Mesenchymal stem cell (in vitro differentiated cells and primary cell): ENCODE data around the gene NUP98.

Source experiments
- DNase-seq: peaks from one replicate; pipeline ENCODE4 v3.0.0-alpha.2; 2013
- H2AFZ ChIP-seq: one replicate; pipeline ENCODE4 v1.6.1; 2013; ENCODE audit warnings: low read depth, mild to moderate bottlenecking, control low read depth, inconsistent platforms, low read length, moderate library complexity
- H2AK5ac ChIP-seq: 2 replicates; pipeline ENCODE4 v1.6.1; 2013; ENCODE audit warnings: low read length, moderate library complexity, mild to moderate bottlenecking, inconsistent platforms; ENCODE audit not compliant: severe bottlenecking
- H2BK120ac ChIP-seq: one replicate; pipeline ENCODE4 v1.6.1; 2013; ENCODE audit warnings: low read depth, mild to moderate bottlenecking, inconsistent platforms, low read length, moderate library complexity
- H2BK12ac ChIP-seq, 2 experiments: one replicate each; pipeline ENCODE4 v1.6.1; 2013; ENCODE audit warnings: inconsistent platforms in 2 of 2, low read length in 2 of 2, mild to moderate bottlenecking in 2 of 2, moderate library complexity in 2 of 2, control low read depth in 1 of 2
- H2BK15ac ChIP-seq: one replicate; pipeline ENCODE4 v1.6.1; 2013; ENCODE audit warnings: mild to moderate bottlenecking, low read depth, inconsistent platforms; ENCODE audit not compliant: poor library complexity, severe bottlenecking
- H2BK5ac ChIP-seq: 2 replicates; pipeline ENCODE4 v1.6.1; 2013; ENCODE audit warnings: low read depth, mild to moderate bottlenecking, low read length, control low read depth, inconsistent platforms; ENCODE audit not compliant: poor library complexity, severe bottlenecking
- H3K14ac ChIP-seq, 2 experiments: one replicate each; pipeline ENCODE4 v1.6.1; 2013; ENCODE audit warnings: inconsistent platforms in 2 of 2, low read length in 2 of 2, control low read depth in 1 of 2, mild to moderate bottlenecking in 1 of 2, moderate library complexity in 1 of 2
- H3K18ac ChIP-seq, 2 experiments: one replicate each; pipeline ENCODE4 v1.6.1; 2013; ENCODE audit warnings: inconsistent platforms in 2 of 2, low read length in 2 of 2, control low read depth in 1 of 2, low read depth in 1 of 2, mild to moderate bottlenecking in 1 of 2
- H3K23ac ChIP-seq, 2 experiments: one replicate each; pipeline ENCODE4 v1.6.1; 2013; ENCODE audit warnings: inconsistent platforms in 2 of 2, low read length in 2 of 2, mild to moderate bottlenecking in 2 of 2, moderate library complexity in 2 of 2, control low read depth in 1 of 2
- H3K27ac ChIP-seq: 2 replicates; pipeline ENCODE4 v1.5.1; 2013; ENCODE audit warnings: mild to moderate bottlenecking, moderate library complexity, low read length, control low read depth, inconsistent platforms; ENCODE audit not compliant: poor library complexity, severe bottlenecking
- H3K27me3 ChIP-seq, 2 experiments: 2 replicates each; pipeline versions ENCODE4 v1.6.1 to v1.7.0; 2013; ENCODE audit warnings: low read length in 2 of 2, mild to moderate bottlenecking in 2 of 2, moderate library complexity in 2 of 2, control low read depth in 1 of 2, inconsistent platforms in 1 of 2; ENCODE audit not compliant: control insufficient read depth in 1 of 2, insufficient read depth in 1 of 2
- H3K36me3 ChIP-seq, 2 experiments: 2 replicates each; pipeline versions ENCODE4 v1.6.1 to v1.7.0; 2013; ENCODE audit warnings: low read length in 2 of 2, control low read depth in 1 of 2, inconsistent platforms in 1 of 2, low read depth in 1 of 2, mild to moderate bottlenecking in 1 of 2; ENCODE audit not compliant: insufficient read depth in 2 of 2, control insufficient read depth in 1 of 2
- H3K4ac ChIP-seq, 2 experiments: one replicate each; pipeline ENCODE4 v1.6.1; 2013; ENCODE audit warnings: inconsistent platforms in 2 of 2, low read length in 2 of 2, mild to moderate bottlenecking in 2 of 2, moderate library complexity in 2 of 2, control low read depth in 1 of 2, low read depth in 1 of 2
- H3K4me1 ChIP-seq: 2 replicates; pipeline ENCODE4 v1.6.1; 2013; ENCODE audit warnings: low read depth, low read length, control low read depth; ENCODE audit not compliant: control insufficient read depth, insufficient read depth
- H3K4me2 ChIP-seq: 2 replicates; pipeline ENCODE4 v1.6.1; 2013; ENCODE audit warnings: low read length, mild to moderate bottlenecking, inconsistent platforms; ENCODE audit not compliant: poor library complexity, severe bottlenecking
- H3K4me3 ChIP-seq, 2 experiments: 2 replicates each; pipeline versions ENCODE4 v1.5.1 to v1.7.0; 2013; ENCODE audit warnings: low read length in 2 of 2, mild to moderate bottlenecking in 2 of 2, control low read depth in 1 of 2, low read depth in 1 of 2; ENCODE audit not compliant: insufficient read depth in 1 of 2
- H3K79me1 ChIP-seq: replicated peaks from 2 replicates; pipeline ENCODE4 v1.6.1; 2013; ENCODE audit warnings: mild to moderate bottlenecking, control low read depth, low read length, inconsistent platforms; ENCODE audit not compliant: poor library complexity, severe bottlenecking
- H3K9ac ChIP-seq: 2 replicates; pipeline ENCODE4 v1.7.0; 2013; ENCODE audit warnings: mild to moderate bottlenecking, low read length, moderate library complexity
- H3K9me3 ChIP-seq: 2 replicates; pipeline ENCODE4 v1.7.0; 2013; ENCODE audit warnings: mild to moderate bottlenecking, low read length; ENCODE audit not compliant: control insufficient read depth
- H4K8ac ChIP-seq: one replicate; pipeline ENCODE4 v1.6.1; 2013; ENCODE audit warnings: inconsistent platforms, mild to moderate bottlenecking, low read length, moderate library complexity
- H4K91ac ChIP-seq: one replicate; pipeline ENCODE4 v1.6.1; 2013; ENCODE audit warnings: mild to moderate bottlenecking, low read length, inconsistent platforms
- WGBS: methylation state at CpG from one replicate; pipeline ENCODE4 v1.1.7; 2013; ENCODE audit warnings: mixed read lengths; 5-methylcytosine and 5-hydroxymethylcytosine counted together

NUP98 gene

DNA sequence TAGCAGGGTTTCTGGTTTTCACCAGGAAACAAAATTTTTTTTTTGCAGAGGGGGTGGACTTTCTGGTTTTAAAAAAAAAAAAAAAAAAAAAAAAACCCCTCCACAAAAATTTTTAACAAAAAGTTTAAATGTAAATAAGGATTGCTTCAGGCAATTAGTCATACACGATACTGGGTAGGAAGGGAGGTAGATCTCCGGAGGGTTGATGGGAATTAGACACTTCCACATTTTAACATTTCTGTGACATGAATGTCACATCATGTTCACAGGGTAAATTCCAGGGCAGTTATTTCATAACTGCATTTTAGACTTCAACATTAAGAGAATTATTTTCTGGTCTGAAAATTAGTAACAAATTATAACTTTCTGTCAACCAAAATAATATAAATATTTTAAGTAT lies 15.9 kb downstream of the NUP98 start:
- H3K23ac ChIP-seq = no peak overlapping the region
- H3K9ac ChIP-seq = peak overlapping the region; percentile 14
- no CpG with 5 or more reads among the region's 2 CpGs for WGBS
- DNase-seq = no peak
- H3K27ac ChIP-seq = no peak overlapping the region
- H2AK5ac ChIP-seq = no peak overlapping the region
- H3K79me1 ChIP-seq = peaks cover 5% of the 10 kb centered on the region
- no peak overlapping the region for H2BK120ac ChIP-seq
- H3K4me1 ChIP-seq = no peaks in the 10 kb centered on the region
- no peaks in the 10 kb centered on the region for H3K27me3 ChIP-seq
- no peak overlapping the region for H2BK5ac ChIP-seq
- no peak overlapping the region for H2AFZ ChIP-seq
- H3K4me3 ChIP-seq = no peak overlapping the region
- peaks cover 21 to 51% of the 10 kb centered on the region in 2 experiments for H3K36me3 ChIP-seq
- no peak overlapping the region for H3K4me2 ChIP-seq
- no peak overlapping the region for H4K91ac ChIP-seq
- no peak overlapping the region for H3K18ac ChIP-seq
- no peak overlapping the region for H4K8ac ChIP-seq
- H3K4ac ChIP-seq = no peak overlapping the region
- H2BK12ac ChIP-seq = no peak overlapping the region
- H3K14ac ChIP-seq = no peak overlapping the region
- no peaks in the 10 kb centered on the region for H3K9me3 ChIP-seq
- H2BK15ac ChIP-seq = no peak overlapping the region

DNA sequence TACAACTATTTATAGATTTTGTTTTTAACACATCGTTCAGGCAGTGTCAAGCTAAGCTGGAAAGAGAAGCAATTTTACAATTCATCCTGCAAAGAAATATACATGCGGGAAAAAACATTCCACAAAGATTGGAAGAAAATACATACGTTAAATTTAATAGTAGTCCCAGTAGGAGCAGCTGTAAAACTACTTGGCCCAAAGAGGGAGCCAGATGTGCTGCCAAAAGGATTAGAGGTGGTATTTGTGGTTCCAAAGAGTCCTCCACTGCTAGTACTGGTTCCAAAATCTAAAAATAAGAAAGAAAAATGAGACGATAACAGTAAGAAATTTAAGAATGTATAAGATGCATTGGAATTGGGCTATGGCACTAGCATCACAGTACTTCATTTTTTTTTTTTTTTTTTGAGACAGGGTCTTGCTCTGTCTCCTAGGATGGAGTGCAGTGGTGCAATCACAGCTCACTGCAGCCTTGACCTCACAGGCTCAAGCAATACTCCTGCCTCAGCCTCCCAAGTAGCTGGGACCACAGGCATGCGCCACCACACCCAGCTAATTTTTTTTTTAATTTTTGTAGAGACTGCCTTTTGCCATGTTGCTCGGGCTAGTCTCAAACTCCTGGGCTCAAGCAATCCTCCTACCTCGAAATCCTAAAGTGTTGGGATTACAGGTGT lies 21.5 kb downstream of the NUP98 start:
- no peak overlapping the region for H2BK15ac ChIP-seq
- no peaks in the 10 kb centered on the region for H3K27me3 ChIP-seq
- H4K91ac ChIP-seq = no peak overlapping the region
- H3K14ac ChIP-seq = no peak overlapping the region
- no peak overlapping the region for H3K27ac ChIP-seq
- H3K36me3 ChIP-seq = peaks cover 43 to 83% of the 10 kb centered on the region in 2 experiments
- H2BK120ac ChIP-seq = no peak overlapping the region
- H3K9me3 ChIP-seq = no peaks in the 10 kb centered on the region
- H4K8ac ChIP-seq = no peak overlapping the region
- peaks cover 18% of the 10 kb centered on the region for H3K79me1 ChIP-seq
- no peak overlapping the region for H2BK5ac ChIP-seq
- no peak overlapping the region for H3K4ac ChIP-seq
- H3K23ac ChIP-seq = no peak overlapping the region
- no peak overlapping the region for H2BK12ac ChIP-seq
- H3K4me1 ChIP-seq = no peaks in the 10 kb centered on the region
- no peak for DNase-seq
- 100% methylated on average over 5 of the region's 7 CpGs for WGBS
- H2AFZ ChIP-seq = no peak overlapping the region
- H3K4me2 ChIP-seq = no peak overlapping the region
- no peak overlapping the region for H3K9ac ChIP-seq
- H3K4me3 ChIP-seq = no peak overlapping the region
- H2AK5ac ChIP-seq = no peak overlapping the region
- no peak overlapping the region for H3K18ac ChIP-seq

DNA sequence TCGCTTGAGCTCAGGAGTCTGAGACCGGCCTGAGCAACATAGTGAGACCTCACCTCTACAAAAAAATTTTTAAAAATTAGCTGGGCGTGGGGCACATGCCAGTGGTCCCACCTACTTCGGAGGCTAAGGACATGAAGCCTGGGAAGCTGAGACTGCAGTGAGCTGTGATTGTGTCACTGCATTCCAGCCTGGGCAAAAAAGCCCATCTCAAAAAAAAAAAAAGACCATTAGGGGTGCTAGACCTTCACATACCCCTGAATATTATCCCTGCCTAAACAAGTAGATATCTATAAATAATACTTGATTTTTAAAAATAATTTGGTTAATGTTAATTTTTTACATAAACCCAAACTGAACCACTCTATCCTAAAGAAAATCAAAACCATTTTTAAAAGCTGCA lies 24.2 kb downstream of the NUP98 start:
- no peak overlapping the region for H2BK15ac ChIP-seq
- H4K91ac ChIP-seq = no peak overlapping the region
- no peaks in the 10 kb centered on the region for H3K4me1 ChIP-seq
- H3K4me3 ChIP-seq = no peak overlapping the region
- peaks cover 49 to 89% of the 10 kb centered on the region in 2 experiments for H3K36me3 ChIP-seq
- 100% methylated on average over 4 of the region's 4 CpGs for WGBS
- H4K8ac ChIP-seq = no peak overlapping the region
- H2BK120ac ChIP-seq = no peak overlapping the region
- no peaks in the 10 kb centered on the region for H3K27me3 ChIP-seq
- H3K27ac ChIP-seq = no peak overlapping the region
- H3K4ac ChIP-seq = no peak overlapping the region
- no peak overlapping the region for H2BK5ac ChIP-seq
- no peaks in the 10 kb centered on the region for H3K9me3 ChIP-seq
- H3K4me2 ChIP-seq = no peak overlapping the region
- H3K14ac ChIP-seq = no peak overlapping the region
- H2AK5ac ChIP-seq = no peak overlapping the region
- no peak overlapping the region for H3K9ac ChIP-seq
- no peak overlapping the region for H3K23ac ChIP-seq
- H2AFZ ChIP-seq = no peak overlapping the region
- H3K18ac ChIP-seq = no peak overlapping the region
- no peak overlapping the region for H2BK12ac ChIP-seq
- peaks cover 19% of the 10 kb centered on the region for H3K79me1 ChIP-seq
- DNase-seq = no peak

DNA sequence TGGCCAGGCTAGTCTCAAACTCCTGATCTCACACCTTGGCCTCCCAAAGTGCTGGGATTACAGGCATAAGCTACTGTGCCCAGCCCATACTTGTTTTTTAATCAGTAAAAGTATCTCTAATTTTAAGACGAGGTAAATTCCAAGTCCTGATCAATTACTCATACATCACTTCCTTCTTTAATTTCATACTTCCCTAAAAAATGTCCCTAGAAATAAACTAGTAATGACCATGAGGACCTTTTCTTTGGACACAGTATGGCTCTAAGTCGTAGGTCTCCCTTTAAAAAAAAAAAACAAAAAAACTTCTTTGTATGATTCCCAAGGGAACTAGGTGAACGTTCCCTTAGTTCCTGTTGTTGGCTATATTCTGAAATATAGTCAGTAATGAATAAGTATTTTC lies 29.8 kb downstream of the NUP98 start:
- Histone ChIP-seq H2BK12ac (no peak overlapping the region), H3K4ac (no peak overlapping the region), H3K14ac (no peak overlapping the region), H2AFZ (no peak overlapping the region), H3K4me3 (no peak overlapping the region), H3K27me3 (no peaks in the 10 kb centered on the region), H2AK5ac (no peak overlapping the region), H2BK120ac (no peak overlapping the region), H3K9me3 (no peaks in the 10 kb centered on the region), H3K9ac (no peak overlapping the region), H4K8ac (no peak overlapping the region), H3K23ac (no peak overlapping the region), H3K4me2 (no peak overlapping the region), H3K18ac (no peak overlapping the region), H3K36me3 (peaks cover 53 to 100% of the 10 kb centered on the region in 2 experiments), H3K79me1 (peaks cover 18% of the 10 kb centered on the region), H2BK15ac (no peak overlapping the region), H3K27ac (no peak overlapping the region), H3K4me1 (no peaks in the 10 kb centered on the region), H2BK5ac (no peak overlapping the region), H4K91ac (no peak overlapping the region)
- DNase-seq = no peak
- WGBS = 94% methylated on average over 1 of the region's 3 CpGs
